Left colon (tissue), 2 donors: ENCODE measurements around the gene RNASEH2A. TPM values are rescaled to one million over a fixed set of nuclear protein-coding genes. Genes with fewer than 3 reads are reported as not detected.
"Not testable (repeated sequence)": the region's sequence is repeated elsewhere in the genome, so short reads cannot be mapped to it uniquely, and the experiment has no call there.

Source experiments
- ATAC-seq: fragments of 200-7000 bp; cut with Tn5 transposase; one replicate; pipeline ENCODE4 v1.9.1; 2020; ENCODE audit warnings: mild to moderate bottlenecking, moderate library complexity
- DNase-seq, 2 donors: peaks; one replicate each; pipeline ENCODE4 v3.0.0-alpha.2; 2020
- intact Hi-C, 2 donors: fragments of 100-400 bp; cut with DNase I in 1 of 2; cut with micrococcal nuclease in 1 of 2; formaldehyde crosslinking; loops; one replicate each; pipeline versions ENCODE4 v1.11.2 to v1.14.0; 2022; cut with DNase I, micrococcal nuclease
- total RNA-seq, 2 donors: library from RNA; stranded (reverse); fragmentation: NEBNext Ultra II Directional; extraction: Animal tissue kit (Norgen Biotek cat#: 25700); gene quantifications; one replicate each; pipeline ENCODE4 v1.2.1, GENCODE V29; 2021
- donor health status: DM: no; HTN: no; CAD: no.
- donor health status: DM: yes; HTN: yes; CAD: no.

RNASEH2A gene
- total RNA-seq, 2 donors from 2014 or later, result 5.7 to 10.9 TPM

DNA sequence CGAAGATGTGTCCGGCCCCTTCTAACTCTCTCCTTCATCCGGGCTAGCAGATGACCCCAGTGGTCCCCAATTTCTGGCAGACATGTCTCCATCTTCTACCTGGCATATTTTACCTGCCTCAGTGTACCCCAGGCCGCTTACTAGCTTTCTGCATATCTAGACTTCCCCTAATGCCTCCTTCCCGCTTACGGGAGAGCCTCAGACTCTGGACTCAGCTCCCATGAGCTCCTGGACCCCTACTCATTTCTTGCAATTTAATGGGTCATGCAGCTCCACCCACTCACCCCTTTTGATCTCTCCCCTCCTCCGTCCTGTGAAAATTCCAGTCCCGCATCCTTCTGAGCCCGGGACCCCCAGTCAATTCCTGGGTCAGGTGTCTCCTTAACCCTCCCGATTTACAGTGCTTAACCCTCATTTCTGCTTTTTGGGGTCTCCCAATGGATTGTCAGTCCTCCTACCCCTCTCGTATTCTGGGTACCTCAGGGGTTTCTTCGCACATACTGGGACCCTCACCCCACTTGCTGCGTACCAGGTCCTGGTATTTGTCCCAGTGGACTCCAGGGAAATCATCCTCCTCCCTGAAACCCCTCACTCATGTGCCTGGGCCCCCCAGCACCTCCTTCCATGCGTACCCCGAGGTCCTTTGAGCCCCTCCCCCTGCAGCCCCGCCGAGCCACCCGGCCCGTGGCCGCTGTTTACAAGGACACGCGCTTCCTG lies 15.6 kb upstream of the RNASEH2A start:
- intact Hi-C loops, result no loop called here
- ATAC-seq, result no peak

DNA sequence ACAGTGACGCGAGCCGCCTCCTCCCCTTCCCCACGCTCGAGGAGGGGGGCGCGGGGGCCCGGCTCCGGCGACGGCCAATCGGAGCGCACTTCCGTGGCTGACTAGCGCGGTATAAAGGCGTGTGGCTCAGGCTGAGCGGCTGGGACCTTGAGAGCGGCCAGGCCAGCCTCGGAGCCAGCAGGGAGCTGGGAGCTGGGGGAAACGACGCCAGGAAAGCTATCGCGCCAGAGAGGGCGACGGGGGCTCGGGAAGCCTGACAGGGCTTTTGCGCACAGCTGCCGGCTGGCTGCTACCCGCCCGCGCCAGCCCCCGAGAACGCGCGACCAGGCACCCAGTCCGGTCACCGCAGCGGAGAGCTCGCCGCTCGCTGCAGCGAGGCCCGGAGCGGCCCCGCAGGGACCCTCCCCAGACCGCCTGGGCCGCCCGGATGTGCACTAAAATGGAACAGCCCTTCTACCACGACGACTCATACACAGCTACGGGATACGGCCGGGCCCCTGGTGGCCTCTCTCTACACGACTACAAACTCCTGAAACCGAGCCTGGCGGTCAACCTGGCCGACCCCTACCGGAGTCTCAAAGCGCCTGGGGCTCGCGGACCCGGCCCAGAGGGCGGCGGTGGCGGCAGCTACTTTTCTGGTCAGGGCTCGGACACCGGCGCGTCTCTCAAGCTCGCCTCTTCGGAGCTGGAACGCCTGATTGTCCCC lies 14.9 kb upstream of the RNASEH2A start, which contains the start of gene JUNB:
Gene JUNB, plus strand, starts transcription at position 142 of the 706 bp plus-strand sequence. Its CDS starts 286 bp downstream, at position 428.
- DNase-seq (peak; percentile 97), ATAC-seq (peak; percentile 40)
- intact Hi-C loops, result no loop called here

More for the DNA sequence above, 15.6 kb upstream of the RNASEH2A start:
- no peak for DNase-seq

DNA sequence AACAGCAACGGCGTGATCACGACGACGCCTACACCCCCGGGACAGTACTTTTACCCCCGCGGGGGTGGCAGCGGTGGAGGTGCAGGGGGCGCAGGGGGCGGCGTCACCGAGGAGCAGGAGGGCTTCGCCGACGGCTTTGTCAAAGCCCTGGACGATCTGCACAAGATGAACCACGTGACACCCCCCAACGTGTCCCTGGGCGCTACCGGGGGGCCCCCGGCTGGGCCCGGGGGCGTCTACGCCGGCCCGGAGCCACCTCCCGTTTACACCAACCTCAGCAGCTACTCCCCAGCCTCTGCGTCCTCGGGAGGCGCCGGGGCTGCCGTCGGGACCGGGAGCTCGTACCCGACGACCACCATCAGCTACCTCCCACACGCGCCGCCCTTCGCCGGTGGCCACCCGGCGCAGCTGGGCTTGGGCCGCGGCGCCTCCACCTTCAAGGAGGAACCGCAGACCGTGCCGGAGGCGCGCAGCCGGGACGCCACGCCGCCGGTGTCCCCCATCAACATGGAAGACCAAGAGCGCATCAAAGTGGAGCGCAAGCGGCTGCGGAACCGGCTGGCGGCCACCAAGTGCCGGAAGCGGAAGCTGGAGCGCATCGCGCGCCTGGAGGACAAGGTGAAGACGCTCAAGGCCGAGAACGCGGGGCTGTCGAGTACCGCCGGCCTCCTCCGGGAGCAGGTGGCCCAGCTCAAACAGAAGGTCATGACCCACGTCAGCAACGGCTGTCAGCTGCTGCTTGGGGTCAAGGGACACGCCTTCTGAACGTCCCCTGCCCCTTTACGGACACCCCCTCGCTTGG lies 14.1 kb upstream of the RNASEH2A start:
- DNase-seq, result peak; percentile 76 to 84
- intact Hi-C loops, result no loop called here

DNA sequence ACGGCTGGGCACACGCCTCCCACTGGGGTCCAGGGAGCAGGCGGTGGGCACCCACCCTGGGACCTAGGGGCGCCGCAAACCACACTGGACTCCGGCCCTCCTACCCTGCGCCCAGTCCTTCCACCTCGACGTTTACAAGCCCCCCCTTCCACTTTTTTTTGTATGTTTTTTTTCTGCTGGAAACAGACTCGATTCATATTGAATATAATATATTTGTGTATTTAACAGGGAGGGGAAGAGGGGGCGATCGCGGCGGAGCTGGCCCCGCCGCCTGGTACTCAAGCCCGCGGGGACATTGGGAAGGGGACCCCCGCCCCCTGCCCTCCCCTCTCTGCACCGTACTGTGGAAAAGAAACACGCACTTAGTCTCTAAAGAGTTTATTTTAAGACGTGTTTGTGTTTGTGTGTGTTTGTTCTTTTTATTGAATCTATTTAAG lies 13.5 kb upstream of the RNASEH2A start:
- intact Hi-C loops, result no loop called here
- DNase-seq, result peak in 1 of 2 donors; percentile 47
- no peak for ATAC-seq

More for the DNA sequence above, 14.1 kb upstream of the RNASEH2A start:
- no peak for ATAC-seq

DNA sequence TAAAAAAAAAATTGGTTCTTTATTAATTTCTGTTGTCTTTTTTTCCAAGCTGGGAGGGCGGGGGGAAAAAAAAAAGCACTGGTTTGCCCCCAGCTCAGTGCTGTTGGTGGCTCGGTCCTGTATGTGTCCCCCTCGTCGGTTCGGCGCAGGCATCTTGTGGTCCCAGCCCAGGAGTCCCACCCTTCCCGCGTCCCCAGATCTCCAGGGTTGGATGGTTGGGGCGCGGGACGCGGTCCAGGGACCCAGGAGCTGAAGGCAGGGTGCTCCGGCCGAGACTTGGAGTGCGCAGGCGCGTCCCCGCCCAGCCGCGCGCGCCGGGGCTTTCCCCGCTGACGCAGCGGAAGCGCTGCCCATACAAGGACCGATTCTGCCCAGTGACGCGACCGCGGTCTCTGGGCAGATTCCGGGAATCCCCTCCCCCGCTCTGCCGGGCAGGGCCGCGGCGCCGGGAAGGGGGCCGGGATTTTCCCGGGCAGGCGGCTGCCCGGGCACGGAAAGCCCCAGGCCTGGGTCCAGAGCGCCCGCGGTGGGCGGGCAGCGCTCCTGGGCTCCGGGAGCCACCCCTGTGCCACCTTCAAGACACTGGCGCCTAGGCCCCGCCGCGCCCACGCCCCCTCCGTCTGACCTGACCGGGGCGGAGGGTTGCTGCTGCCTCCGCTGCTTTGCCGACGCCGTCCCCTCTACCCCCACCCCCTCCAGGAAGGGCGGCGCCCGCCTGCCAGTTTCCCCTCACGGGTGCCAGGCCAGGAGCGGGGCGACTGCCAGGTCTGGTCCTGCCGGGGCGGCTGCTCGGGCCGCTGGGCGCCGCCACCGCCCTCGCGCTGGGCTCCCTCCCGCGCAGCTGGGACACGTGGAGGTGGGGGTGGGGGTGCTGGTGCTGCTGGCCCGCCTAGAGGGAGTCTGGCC lies 12.8 kb upstream of the RNASEH2A start:
- intact Hi-C loops, result no loop called here
- DNase-seq (peak; percentile 93), ATAC-seq (peak; percentile 35)

DNA sequence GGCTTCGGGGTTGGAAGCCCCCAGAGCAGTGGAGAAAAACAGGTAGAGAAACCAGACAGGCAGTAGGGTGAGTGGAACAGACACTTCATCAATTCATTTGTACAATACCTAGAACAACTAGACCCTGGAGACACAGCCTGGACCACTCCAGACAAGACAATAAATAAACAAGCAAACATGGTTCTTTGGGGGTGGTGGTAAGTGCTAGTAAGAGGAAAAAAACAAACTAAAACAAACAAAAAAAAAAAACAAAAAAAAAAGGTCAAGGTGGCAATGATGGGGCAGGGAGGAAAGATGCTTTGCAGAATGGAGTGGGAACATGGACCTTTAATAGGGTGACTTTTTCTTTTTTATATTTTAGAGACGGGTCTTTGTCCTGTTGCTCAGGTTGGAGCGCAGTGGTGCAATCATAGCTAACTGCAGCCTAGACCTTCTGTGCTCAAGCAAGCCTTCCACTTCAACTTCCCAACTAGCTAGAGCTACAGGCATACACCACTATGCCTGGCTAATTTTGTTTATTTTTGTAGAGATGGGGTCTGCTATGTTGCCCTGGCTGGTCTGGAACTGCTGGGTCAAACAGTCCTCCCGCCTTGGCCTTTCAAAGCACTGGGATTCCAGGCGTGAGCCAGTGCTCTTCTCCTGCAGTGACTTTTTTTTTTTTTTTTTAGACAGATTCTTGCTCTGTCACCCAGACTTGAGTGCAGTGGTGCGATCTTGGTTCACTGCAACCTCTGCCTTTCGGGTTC lies 12.0 kb upstream of the RNASEH2A start:
- DNase-seq (no peak), ATAC-seq (no peak)
- intact Hi-C loops, result no loop called here

DNA sequence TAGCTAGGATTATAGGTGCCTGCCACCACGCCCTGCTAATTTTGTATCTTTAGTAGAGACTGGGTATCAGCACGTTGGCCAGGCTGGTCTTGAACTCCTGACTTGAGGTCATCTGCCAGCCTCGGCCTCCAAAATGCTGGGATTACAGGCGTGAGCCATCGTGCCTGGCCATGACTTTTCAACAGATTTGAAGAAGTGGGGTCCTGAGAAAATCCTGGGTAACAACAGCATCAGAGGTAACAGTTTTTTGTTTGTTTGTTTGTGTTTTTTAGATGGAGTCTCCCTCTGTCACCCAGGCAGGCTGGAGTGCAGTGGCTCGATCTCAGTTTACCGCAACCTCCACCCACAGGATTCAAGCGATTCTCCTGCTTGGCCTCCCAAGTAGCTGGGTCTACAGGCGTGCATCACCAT lies 11.4 kb upstream of the RNASEH2A start:
- no peak for DNase-seq
- intact Hi-C loops, result loop anchor here in 1 of 2 donors (5.0 kb wide), 1 partner anchor 33 kb away; no protein-coding TSS in a partner anchor

DNA sequence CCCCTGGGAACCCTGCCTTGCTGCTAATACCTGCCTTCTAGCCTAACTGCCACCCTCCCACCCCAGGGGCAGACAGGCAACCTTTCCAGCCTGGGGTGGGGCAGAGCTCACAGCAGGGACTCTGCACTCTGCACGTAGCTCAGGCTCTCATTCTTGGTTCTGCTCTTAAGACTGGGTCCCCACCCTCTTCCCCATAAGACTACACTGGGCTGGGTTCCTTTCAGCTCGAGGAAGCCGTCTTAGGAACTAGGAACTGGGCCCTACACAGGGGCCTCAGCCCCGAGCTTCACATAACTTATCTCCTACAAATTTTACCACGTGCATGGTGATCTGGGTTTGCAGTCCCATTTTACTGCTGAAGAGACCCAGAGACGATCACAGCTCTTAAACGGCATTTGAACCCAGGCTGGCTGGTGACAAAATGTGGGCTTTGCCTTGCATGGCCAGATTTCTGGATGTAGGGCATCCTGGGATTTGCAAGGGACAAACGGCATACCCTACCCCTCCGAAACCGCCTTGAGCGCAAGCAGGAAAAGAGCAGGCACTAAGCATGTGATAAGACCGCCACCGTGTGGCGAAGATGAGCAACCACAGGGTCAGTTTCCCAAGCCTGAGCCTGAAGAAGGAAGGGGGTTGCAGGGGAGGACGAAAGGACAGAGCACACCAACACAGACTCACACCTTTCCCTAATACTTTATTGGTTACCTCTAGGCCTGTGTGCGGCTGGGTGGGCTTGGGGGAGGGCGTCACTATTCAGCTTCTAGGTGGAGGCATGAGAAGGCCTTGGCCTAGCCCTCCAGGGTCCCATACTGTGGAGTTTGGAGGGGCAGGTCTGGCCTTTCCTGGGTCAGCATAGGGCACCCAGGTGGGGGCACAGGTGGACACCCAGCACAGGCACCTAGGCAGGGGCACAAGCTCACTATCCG lies 10.0 kb upstream of the RNASEH2A start:
- intact Hi-C loops, result loop anchor here in 1 of 2 donors (5.0 kb wide), 1 partner anchor 34 kb away; no protein-coding TSS in a partner anchor
- DNase-seq (peak; percentile 74 to 83), ATAC-seq (peak; percentile 39)

More for the DNA sequence above, 11.4 kb upstream of the RNASEH2A start:
- ATAC-seq, result no peak

DNA sequence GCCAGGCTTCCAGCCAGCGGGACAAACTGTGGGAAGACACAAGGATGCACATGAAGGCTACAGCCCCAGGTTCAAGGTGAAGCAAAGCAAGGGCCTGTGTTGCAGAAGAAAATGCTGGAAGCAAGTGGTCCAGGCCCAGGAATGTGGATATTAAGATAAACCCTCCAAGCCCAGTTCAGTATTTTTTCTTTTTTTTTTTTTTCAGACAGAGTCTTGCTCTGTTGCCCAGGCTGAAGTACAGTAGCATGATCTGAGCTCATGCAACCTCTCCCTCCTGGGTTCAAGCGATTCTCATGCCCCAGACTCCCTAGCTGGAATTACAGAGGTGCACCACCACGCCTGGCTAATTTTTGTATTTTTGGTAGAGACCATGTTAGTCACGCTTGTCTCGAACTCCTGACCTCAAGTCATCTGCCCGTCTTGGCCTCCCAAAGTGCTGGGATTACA lies 9.2 kb upstream of the RNASEH2A start:
- ATAC-seq, result no peak
- DNase-seq, result no peak
- intact Hi-C loops, result loop anchor here in 1 of 2 donors (5.0 kb wide), 1 partner anchor 35 kb away; no protein-coding TSS in a partner anchor

DNA sequence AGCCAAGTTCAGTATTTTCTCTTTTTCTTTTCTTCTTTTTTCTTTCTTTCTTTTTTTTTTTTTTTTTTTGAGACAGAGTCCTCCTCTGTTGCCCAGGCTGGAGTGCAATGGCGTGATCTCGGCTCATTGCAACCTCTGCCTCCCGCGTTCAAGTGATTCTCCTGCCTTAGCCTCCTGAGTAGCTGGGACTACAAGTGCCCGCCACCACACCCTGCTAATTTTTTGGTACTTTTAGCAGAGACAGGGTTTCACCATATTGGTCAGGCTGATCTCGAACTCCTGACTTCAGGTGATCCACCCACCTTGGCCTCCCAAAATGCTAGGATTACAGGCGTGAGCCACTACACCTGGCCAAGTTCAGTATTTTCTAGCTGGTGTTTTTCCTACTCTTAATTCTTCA lies 8.8 kb upstream of the RNASEH2A start:
- intact Hi-C loops, result loop anchor here in 1 of 2 donors (5.0 kb wide), 1 partner anchor 35 kb away; no protein-coding TSS in a partner anchor
- not testable (repeated sequence) for DNase-seq, ATAC-seq

DNA sequence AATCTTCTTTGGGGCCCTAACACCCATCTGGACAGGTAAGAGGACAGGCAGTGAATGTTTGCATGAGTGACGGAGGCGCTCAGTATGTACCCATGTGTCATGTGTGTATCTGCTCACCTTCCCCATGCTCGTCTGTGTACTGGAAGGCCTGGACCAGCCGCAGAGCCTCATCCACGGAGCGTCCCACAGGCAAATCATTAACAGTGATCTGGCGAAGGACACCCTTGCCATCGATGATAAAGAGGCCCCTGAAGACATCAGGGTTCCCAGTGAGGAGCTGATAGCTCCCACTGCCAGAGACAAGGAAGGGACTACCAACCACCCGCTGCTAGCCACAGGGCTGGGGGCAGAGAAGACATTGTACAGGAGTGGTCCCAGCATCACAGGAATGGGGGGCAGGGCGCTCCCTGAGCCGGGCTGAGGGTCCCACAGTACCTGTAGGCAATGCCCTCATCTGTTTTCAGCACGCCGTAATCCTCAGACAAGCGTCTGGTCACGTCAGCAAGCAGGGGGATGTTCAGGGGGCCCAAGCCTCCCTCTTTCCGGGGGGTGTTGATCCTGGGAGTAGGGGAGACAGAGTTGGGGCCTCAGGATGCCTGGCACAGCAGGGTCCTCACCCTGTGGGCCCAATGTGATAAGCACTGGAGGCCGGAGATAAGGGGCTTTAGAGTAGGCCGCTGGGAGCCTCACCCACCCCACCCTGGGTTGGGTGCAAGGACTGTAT lies 6.5 kb upstream of the RNASEH2A start:
- DNase-seq, result no peak
- ATAC-seq, result no peak
- intact Hi-C loops, result loop anchor here (5.0 kb wide), 1 partner anchor 38 kb away; no protein-coding TSS in a partner anchor

DNA sequence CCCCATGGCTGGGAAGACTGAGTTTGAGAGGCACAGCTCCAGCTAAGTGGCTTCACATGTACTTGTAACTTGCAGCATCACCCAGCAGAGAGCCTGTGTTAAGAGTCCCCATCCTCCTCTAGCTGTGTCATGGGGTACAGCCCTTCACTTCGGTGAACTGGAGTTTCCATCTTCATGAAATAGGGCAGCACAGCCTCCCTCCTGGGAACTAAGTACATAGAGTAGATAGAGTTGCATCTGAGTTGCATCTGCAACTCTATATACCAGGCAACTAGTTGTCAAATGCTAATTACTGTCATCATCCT lies 6.0 kb upstream of the RNASEH2A start:
- intact Hi-C loops, result loop anchor here in 1 of 2 donors (5.0 kb wide), 1 partner anchor 38 kb away; no protein-coding TSS in a partner anchor
- ATAC-seq (no peak), DNase-seq (no peak)

DNA sequence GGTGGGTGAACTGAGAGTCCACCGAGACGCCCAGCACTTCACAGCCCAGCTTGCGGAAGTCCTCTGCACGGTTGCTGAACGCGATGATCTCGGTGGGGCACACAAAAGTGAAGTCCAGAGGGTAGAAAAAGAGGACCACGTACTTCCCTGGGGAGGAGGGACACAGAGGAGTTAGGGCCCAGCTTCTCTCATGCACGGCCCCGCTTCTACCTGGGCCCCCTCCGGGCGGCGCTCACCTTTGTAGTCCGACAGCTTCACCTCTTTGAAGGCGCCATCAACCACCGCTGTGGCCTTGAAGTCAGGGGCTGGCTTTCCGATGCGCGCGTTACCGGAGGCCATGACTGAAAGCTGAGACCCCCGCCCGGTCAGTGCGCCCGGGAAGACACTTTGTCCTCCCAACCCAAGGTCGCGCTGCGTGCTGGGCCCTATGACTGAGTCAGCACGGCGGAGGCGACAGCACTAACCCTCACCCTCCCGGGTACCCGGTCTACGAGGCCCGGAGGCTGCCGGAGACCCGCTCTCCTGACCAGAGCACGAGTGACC lies 5.4 kb upstream of the RNASEH2A start:
- ATAC-seq, result peak; percentile 22
- DNase-seq, result peak in 1 of 2 donors; percentile 58
- intact Hi-C loops, result loop anchor here in 1 of 2 donors (5.0 kb wide), 1 partner anchor 39 kb away; no protein-coding TSS in a partner anchor

DNA sequence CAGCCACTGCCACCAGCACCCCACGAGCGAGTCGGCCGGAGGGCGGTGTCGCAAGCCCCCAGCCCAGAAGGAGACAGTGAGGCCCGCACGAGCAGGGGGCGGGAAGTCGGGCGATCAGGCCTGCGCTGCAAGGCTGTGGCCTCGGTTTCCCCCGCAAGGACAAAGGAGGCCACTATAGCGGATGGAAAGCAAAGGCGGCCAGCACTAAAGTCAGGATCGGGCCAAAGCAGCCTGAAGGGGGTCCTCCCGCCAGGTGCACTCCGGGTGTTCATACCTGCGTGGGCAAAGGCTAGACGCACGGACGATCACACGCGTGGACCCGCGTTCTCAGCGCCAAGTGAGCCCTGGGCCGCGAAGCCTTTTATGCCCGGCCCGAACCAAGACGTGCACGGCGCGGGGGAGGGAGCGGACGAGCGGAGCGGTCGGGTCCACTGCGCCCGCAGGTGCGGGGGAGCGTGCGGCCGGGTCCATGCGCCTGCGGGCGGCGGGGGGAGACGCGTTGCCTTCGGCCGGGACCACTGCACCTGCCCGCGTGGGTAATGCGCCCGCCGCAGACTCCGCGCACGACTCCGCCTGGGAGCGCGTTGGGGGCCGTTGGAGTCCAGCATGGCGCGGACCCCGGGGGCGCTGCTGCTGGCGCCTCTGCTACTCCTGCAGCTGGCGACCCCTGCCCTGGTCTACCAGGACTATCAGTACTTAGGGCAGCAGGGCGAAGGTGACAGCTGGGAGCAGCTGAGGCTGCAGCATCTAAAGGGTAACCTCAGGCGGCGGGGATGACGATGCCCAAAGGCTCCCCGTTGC lies 4.7 kb upstream of the RNASEH2A start, which contains the start of the genes PRDX2 and THSD8:
Gene PRDX2, minus strand, starts transcription at position 335 of the 801 bp plus-strand sequence. CDS start 539 bp downstream, outside the sequence.
Gene THSD8, plus strand, starts transcription at position 604 of the 801 bp plus-strand sequence. Its CDS starts 3 bp downstream, at position 607.
- DNase-seq (peak; percentile 78 to 91), ATAC-seq (peak; percentile 85)
- intact Hi-C loops, result loop anchor here in 1 of 2 donors (5.0 kb wide), 1 partner anchor 39 kb away; no protein-coding TSS in a partner anchor
